Thyroid gland (tissue), 4 donors: Measurements from ENCODE around the gene IRX4. TPM values are rescaled to one million over a fixed set of nuclear protein-coding genes. Genes with fewer than 3 reads are reported as not detected.

Experiments
- DNase-seq, 2 donors: peaks; one replicate each; pipeline ENCODE4 v3.0.0-alpha.2; 2019
- H3K27ac ChIP-seq, 3 donors: fragments of 200-600 bp; sonication (generic); 1 replicate in 2 of 3; 2 replicates in 1 of 3; pipeline ENCODE4 v1.5.1; 2016 to 2019; ENCODE audit warnings: mild to moderate bottlenecking in 1 of 3, moderate library complexity in 1 of 3
- H3K27me3 ChIP-seq: fragments of 200-600 bp; sonication (generic); one replicate; pipeline ENCODE4 v1.5.1; 2019
- H3K36me3 ChIP-seq, 2 donors: fragments of 200-600 bp; sonication (generic); one replicate each; pipeline ENCODE4 v1.5.1; 2016 to 2019
- H3K4me1 ChIP-seq, 2 donors: fragments of 200-600 bp; sonication (generic); one replicate each; pipeline ENCODE4 v1.5.1; 2017 to 2019
- H3K4me3 ChIP-seq, 3 donors: fragments of 200-600 bp; sonication (generic); replicated peaks in 1 of 3; 1 replicate in 2 of 3; 2 replicates in 1 of 3; pipeline ENCODE4 v1.5.1; 2016; ENCODE audit warnings: mild to moderate bottlenecking in 1 of 3
- H3K9me3 ChIP-seq: fragments of 200-600 bp; sonication (generic); one replicate; pipeline ENCODE4 v1.5.1; 2017
- POLR2A ChIP-seq, 2 donors: fragments of 450-650 bp; IDR thresholded peaks; one replicate each; pipeline ENCODE4 v1.6.1; 2017; ENCODE audit warnings: antibody characterized with exemption in 2 of 2, mild to moderate bottlenecking in 2 of 2, moderate library complexity in 1 of 2
- WGBS, 2 donors: methylation state at CpG; one replicate each; pipeline ENCODE4 v1.1.5; 2017; 5-methylcytosine and 5-hydroxymethylcytosine counted together
- intact Hi-C: fragments of 100-400 bp; cut with DNase I; formaldehyde crosslinking; loops from one replicate; pipeline ENCODE4 v1.15.1; 2023
- total RNA-seq, 4 donors: library from RNA; depleted of rRNA; stranded (reverse); fragments of >200 nt; gene quantifications; one replicate each; pipeline ENCODE4 v1.2.3, GENCODE V29; 2016
- TF ChIP-seq, protein P1 (sequence below), 6 experiments: fragments of 200-600 bp in 3 of 6; fragments of 450-650 bp in 3 of 6; sonication (generic) in 3 of 6; IDR thresholded peaks; one replicate each; pipeline ENCODE4 v1.5.1; 2016 to 2019; ENCODE audit warnings: antibody characterized with exemption in 6 of 6, mild to moderate bottlenecking in 2 of 6, inconsistent platforms in 1 of 6, moderate library complexity in 1 of 6

IRX4 gene
- total RNA-seq, 4 donors from 2014 or later = not detected

DNA sequence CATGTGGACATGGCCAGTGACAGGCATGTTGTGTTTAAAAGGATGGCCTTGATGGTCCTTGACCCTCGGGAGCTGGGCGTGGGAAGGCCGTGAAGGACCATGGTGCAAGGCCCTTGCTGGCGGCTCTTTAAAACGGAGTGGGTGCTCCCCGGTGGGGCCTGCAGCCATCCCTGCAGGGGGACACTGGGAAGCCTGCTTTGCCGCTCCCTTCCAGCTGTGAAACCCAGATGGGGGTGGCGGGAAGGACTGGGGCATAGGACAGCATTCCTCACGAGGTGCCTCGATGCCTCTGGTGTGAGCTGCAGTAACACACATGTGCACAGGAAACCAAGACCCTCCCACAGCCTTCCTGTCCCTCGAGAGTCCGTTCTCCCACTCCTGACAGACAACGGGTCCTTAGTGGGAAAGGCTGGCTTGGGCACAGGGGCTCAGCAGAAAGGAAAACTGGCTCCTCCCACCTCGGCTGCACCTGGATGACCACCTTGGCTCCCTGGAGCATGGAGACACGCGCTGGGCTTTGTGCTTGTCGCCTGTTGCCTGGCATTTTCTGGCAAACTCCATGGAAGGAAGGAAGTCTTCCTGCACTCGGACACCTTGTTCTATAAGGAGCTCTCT is 30.3 kb upstream of the IRX4 start:
- TF ChIP-seq POLR2A (IDR thresholded peaks at IDR 0.05) = no peak
- no peak for DNase-seq
- no peaks in the 10 kb centered on the region for H3K36me3 ChIP-seq
- no peaks in the 10 kb centered on the region for H3K4me1 ChIP-seq
- H3K9me3 ChIP-seq = no peaks in the 10 kb centered on the region
- WGBS, 2 donors = 71 to 80% methylated on average over 14 to 18 of the region's 18 CpGs
- H3K27ac ChIP-seq = no peak overlapping the region
- H3K27me3 ChIP-seq = no peaks in the 10 kb centered on the region
- intact Hi-C loops = no loop called here
- H3K4me3 ChIP-seq = no peak overlapping the region

DNA sequence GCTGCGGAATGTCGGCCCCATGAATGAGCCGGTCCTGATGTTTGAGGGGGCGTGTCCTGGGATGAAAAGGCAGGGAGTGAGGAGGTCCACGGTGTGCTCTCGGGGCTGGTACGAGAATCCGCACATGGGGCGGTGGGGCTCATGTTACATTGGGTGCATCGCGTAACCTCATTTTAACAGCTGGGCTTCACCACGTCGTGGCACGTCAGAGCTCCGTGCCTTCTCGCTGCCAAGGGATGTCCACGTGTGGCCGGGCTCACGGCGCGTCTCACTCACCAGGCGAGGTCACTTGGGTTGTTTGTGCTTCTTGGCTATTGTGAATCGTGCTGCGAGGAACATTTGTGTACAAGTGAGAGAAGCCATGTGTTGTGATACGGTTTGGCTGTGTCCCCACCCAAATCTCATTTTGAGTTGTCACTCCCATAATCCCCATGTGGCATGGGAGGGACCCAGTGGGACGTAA is 29.1 kb upstream of the IRX4 start:
- Histone ChIP-seq H3K4me1 (no peaks in the 10 kb centered on the region), H3K36me3 (no peaks in the 10 kb centered on the region), H3K27ac (no peak overlapping the region), H3K9me3 (no peaks in the 10 kb centered on the region), H3K4me3 (no peak overlapping the region), H3K27me3 (no peaks in the 10 kb centered on the region)
- intact Hi-C loops = no loop called here
- DNase-seq = no peak
- WGBS, 2 donors = 91% methylated on average over 26 of the region's 26 CpGs
- no peak for TF ChIP-seq POLR2A (IDR thresholded peaks at IDR 0.05)
- TF ChIP-seq, protein P1, sequence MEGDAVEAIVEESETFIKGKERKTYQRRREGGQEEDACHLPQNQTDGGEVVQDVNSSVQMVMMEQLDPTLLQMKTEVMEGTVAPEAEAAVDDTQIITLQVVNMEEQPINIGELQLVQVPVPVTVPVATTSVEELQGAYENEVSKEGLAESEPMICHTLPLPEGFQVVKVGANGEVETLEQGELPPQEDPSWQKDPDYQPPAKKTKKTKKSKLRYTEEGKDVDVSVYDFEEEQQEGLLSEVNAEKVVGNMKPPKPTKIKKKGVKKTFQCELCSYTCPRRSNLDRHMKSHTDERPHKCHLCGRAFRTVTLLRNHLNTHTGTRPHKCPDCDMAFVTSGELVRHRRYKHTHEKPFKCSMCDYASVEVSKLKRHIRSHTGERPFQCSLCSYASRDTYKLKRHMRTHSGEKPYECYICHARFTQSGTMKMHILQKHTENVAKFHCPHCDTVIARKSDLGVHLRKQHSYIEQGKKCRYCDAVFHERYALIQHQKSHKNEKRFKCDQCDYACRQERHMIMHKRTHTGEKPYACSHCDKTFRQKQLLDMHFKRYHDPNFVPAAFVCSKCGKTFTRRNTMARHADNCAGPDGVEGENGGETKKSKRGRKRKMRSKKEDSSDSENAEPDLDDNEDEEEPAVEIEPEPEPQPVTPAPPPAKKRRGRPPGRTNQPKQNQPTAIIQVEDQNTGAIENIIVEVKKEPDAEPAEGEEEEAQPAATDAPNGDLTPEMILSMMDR (IDR thresholded peaks at IDR 0.05) = no peak

DNA sequence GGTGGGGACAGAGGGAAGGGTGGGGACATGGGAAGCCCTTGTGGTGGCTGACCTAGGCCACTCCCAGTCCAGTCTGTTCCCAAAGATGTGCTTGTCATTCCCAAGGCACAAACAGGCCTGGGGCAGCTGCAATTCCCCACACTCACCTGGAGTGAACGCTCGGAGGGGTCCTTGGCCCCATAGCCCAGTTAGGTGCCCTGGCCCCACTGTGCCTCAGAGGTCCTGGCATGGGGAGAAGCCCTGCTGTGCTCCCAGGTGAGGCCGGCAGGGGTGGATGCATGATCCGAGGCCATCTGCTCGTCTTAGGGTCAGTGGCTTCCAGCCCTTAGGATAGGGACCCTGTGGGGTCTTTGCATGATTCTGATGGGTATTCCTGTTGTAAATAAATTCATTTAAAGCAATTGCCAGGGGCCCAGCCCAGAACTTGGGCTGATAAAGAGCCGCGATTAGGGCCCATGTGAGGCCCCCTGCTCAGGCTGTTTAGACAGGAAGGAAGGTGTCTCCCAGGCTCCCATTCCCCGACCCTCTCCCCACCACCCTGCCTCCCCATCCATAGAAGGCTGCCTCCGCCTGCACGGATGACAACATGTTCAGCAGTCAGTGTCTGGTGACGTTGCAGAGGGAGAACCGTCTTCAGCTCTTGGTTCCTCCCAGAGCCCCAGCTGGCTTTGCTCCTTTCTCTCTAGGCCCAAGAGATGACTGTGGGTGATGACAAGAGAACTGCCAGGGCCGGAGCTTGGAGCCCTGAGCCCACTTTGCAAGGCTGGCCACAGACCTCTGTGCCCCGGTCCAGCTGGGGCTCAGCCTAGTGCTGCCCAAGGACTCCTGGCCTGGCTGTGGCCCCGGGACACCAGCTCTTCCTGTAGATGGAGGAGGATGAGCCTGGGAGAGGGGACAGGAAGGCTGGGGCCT is 28.4 kb upstream of the IRX4 start:
- Histone ChIP-seq H3K36me3 (no peaks in the 10 kb centered on the region), H3K27me3 (no peaks in the 10 kb centered on the region), H3K27ac (no peak overlapping the region), H3K4me3 (no peak overlapping the region), H3K4me1 (no peaks in the 10 kb centered on the region), H3K9me3 (no peaks in the 10 kb centered on the region)
- no peak for DNase-seq
- WGBS, 2 donors = 89 to 92% methylated on average over 11 to 12 of the region's 15 CpGs
- intact Hi-C loops = no loop called here
- no peak for TF ChIP-seq POLR2A (IDR thresholded peaks at IDR 0.05)
- TF ChIP-seq, protein P1 (IDR thresholded peaks at IDR 0.05) = no peak

DNA sequence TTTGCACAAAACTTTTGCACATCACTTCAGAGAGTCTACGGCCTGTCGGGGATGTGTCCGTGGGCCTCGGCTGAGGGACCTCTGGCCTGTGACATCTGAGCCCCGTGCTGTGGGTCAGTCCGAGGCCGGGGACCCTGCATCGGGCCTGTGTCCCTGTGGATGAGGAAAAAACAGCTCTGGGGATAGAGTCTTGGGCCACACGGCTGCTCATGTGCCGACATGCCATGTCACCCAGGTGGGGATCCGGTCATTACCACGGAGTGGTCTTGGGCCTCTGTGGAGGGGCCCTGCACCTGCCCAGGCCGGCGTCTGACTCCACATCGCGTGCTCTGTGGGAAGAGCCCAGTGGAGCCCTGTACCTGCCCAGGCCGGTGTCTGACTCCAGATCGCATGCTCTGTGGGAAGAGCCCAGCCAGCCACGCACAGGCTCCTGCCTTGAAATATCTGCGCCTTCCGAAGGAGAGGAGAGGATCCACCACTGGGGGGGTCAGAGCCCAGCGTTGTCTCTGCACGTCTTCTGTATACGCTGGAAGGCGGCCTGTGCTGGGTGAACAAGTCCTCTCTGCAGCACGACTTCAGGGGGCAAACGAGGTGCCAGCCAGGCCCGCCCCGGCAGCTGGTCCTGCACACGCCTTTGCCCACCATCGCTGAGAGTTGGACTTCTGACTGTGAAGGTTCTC is 27.5 kb upstream of the IRX4 start:
- TF ChIP-seq POLR2A (IDR thresholded peaks at IDR 0.05) = no peak
- TF ChIP-seq, protein P1 (IDR thresholded peaks at IDR 0.05) = no peak
- Histone ChIP-seq H3K36me3 (no peaks in the 10 kb centered on the region), H3K4me3 (no peak overlapping the region), H3K27me3 (no peaks in the 10 kb centered on the region), H3K4me1 (no peaks in the 10 kb centered on the region), H3K27ac (no peak overlapping the region), H3K9me3 (no peaks in the 10 kb centered on the region)
- DNase-seq = no peak
- WGBS, 2 donors = 86 to 91% methylated on average over 27 of the region's 31 CpGs
- intact Hi-C loops = no loop called here

DNA sequence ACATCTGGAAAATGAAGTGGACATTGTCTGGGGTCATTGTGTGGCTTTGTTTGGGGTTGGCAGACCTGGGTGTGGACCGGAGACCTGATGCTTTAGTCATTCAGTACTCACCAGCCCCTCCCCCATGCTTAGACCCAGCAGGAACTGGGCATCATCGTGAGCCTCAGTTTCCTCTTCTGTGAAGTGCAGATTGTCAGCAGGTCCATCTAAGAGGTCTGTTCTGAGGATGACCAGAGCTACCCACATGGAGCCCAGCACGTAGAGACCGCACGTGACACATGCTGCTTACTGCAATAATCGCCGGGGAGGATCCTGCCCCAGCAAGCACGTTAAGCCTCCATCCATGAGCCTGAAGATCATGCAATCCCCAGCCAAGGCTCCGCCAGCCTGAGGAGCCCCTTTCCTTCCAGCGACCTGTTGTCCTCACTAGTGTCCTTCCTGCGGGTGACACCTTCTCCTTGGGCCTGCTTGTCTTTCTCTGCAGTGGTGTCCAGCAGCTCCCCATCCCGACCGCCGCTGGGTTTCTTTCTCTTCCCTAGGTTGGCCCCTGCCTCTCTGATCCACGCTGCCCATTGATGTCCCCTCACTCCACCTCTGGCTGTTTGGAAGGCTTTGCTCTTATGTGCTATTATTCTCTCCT is 26.7 kb upstream of the IRX4 start:
- H3K36me3 ChIP-seq = no peaks in the 10 kb centered on the region
- H3K9me3 ChIP-seq = no peaks in the 10 kb centered on the region
- H3K27me3 ChIP-seq = no peaks in the 10 kb centered on the region
- intact Hi-C loops = no loop called here
- no peak overlapping the region for H3K4me3 ChIP-seq
- 85 to 91% methylated on average over 15 of the region's 15 CpGs for WGBS, 2 donors
- no peak for TF ChIP-seq POLR2A (IDR thresholded peaks at IDR 0.05)
- TF ChIP-seq, protein P1 (IDR thresholded peaks at IDR 0.05) = no peak
- no peak overlapping the region for H3K27ac ChIP-seq
- H3K4me1 ChIP-seq = no peaks in the 10 kb centered on the region
- DNase-seq = no peak
